Measurements from ENCODE around the gene ARHGAP40. TPM values are rescaled to one million over a fixed set of nuclear protein-coding genes. Genes with fewer than 3 reads are reported as not detected.
"Not testable (repeated sequence)": the region's sequence is repeated elsewhere in the genome, so short reads cannot be mapped to it uniquely, and the experiment has no call there.

Gene ARHGAP40
- total and polyA plus RNA-seq, 2 experiments from 2014 or later = not detected

GRCh38 chr20:38595886-38596285 lies 5.7 kb upstream of the ARHGAP40 start:
- H4K20me1 ChIP-seq (ENCODE audit: insufficient read depth); H3K9ac ChIP-seq; H3K27me3 ChIP-seq (replicated peaks; ENCODE audit: insufficient read depth); H2AFZ ChIP-seq; H3K4me1 ChIP-seq (ENCODE audit: insufficient read depth); H3K4me2 ChIP-seq (ENCODE audit: unreplicated experiment); H3K27ac ChIP-seq; H3F3A ChIP-seq (ENCODE audit: insufficient read depth); H3K4me3 ChIP-seq; DNase-seq; H3K9me3 ChIP-seq (ENCODE audit: low read depth); in situ Hi-C loops (cut with MboI); H3K36me3 ChIP-seq (ENCODE audit: low read depth); H3K79me2 ChIP-seq (ENCODE audit: insufficient read depth); H3K9me2 ChIP-seq (ENCODE audit: insufficient read depth): not testable (repeated sequence)
- WGBS, 2 experiments (ENCODE audit: low coverage in 1 of 2, low lambda C conversion rate in 2 of 2, missing lambda C conversion rate in 2 of 2) = 77 to 82% methylated on average over 15 of the region's 15 CpGs

GRCh38 chr20:38599410-38599882 lies 2.2 kb upstream of the ARHGAP40 start:
- TF ChIP-seq EZH2 (IDR thresholded peaks at IDR 0.05; ENCODE audit: insufficient read depth, poor library complexity, severe bottlenecking) = no peak
- no peak for TF ChIP-seq EZH2phosphoT487 (IDR thresholded peaks at IDR 0.05; ENCODE audit: insufficient read depth, low read depth)
- Histone ChIP-seq H3K4me3 (no peak overlapping the region), H3F3A (ENCODE audit: insufficient read depth) (no peaks in the 10 kb centered on the region), H2AFZ (no peak overlapping the region), H3K36me3 (ENCODE audit: low read depth) (no peaks in the 10 kb centered on the region), H3K4me2 (ENCODE audit: unreplicated experiment) (no peak overlapping the region), H3K9ac (no peak overlapping the region), H3K27ac (no peak overlapping the region), H3K27me3 (replicated peaks; ENCODE audit: insufficient read depth) (peaks cover 37% of the 10 kb centered on the region), H3K79me2 (ENCODE audit: insufficient read depth) (no peaks in the 10 kb centered on the region), H3K9me3 (ENCODE audit: low read depth) (no peaks in the 10 kb centered on the region), H3K9me2 (ENCODE audit: insufficient read depth) (no peaks in the 10 kb centered on the region), H4K20me1 (ENCODE audit: insufficient read depth) (no peaks in the 10 kb centered on the region), H3K4me1 (ENCODE audit: insufficient read depth) (peaks cover 8% of the 10 kb centered on the region; the same call in 1 of the 2 replicates)
- 45 to 48% methylated on average over 8 to 9 of the region's 9 CpGs for WGBS, 2 experiments (ENCODE audit: low coverage in 1 of 2, low lambda C conversion rate in 2 of 2, missing lambda C conversion rate in 2 of 2)
- DNase-seq = no peak
- in situ Hi-C loops (cut with MboI) = no loop called here

DNA sequence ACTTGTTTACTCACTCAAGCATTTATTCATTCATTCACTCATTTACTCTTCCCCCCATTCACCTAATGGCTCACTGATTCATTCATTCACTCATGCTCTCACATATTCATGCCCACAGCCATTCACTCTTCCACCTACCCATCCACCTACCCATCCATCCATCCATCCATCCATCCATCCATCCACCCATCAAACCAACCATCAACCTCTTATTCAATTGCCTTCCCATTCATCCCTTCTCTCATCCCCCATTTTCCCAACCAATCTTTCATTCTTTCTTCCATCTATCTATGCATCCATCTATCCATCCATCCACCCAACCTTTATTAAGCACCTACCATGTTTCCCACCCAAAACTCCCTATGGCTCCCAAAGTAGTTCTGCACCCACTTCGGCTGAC lies 1.6 kb upstream of the ARHGAP40 start:
- H3K79me2 ChIP-seq (ENCODE audit: insufficient read depth) = no peaks in the 10 kb centered on the region
- no peaks in the 10 kb centered on the region for H3K9me3 ChIP-seq (ENCODE audit: low read depth)
- no peak overlapping the region for H3K4me3 ChIP-seq
- H3F3A ChIP-seq (ENCODE audit: insufficient read depth) = no peaks in the 10 kb centered on the region
- no peaks in the 10 kb centered on the region for H3K36me3 ChIP-seq (ENCODE audit: low read depth)
- TF ChIP-seq EZH2phosphoT487 (IDR thresholded peaks at IDR 0.05; ENCODE audit: insufficient read depth, low read depth) (no peak), EZH2 (IDR thresholded peaks at IDR 0.05; ENCODE audit: insufficient read depth, poor library complexity, severe bottlenecking) (no peak)
- H3K9me2 ChIP-seq (ENCODE audit: insufficient read depth) = no peaks in the 10 kb centered on the region
- no peaks in the 10 kb centered on the region for H4K20me1 ChIP-seq (ENCODE audit: insufficient read depth)
- DNase-seq = no peak
- in situ Hi-C loops (cut with MboI) = no loop called here
- H3K27me3 ChIP-seq (replicated peaks; ENCODE audit: insufficient read depth) = peaks cover 34% of the 10 kb centered on the region
- peaks cover 8% of the 10 kb centered on the region; the same call in 1 of the 2 replicates for H3K4me1 ChIP-seq (ENCODE audit: insufficient read depth)
- H3K4me2 ChIP-seq (ENCODE audit: unreplicated experiment) = no peak overlapping the region
- H3K9ac ChIP-seq = no peak overlapping the region
- WGBS, 2 experiments (ENCODE audit: low coverage in 1 of 2, low lambda C conversion rate in 2 of 2, missing lambda C conversion rate in 2 of 2) = 93 to 94% methylated on average over 1 of the region's 1 CpG
- H2AFZ ChIP-seq = no peak overlapping the region
- H3K27ac ChIP-seq = no peak overlapping the region

- H3K4me2 ChIP-seq (ENCODE audit: unreplicated experiment) = no peak overlapping the region
- DNase-seq = no peak
- H3K9me3 ChIP-seq (ENCODE audit: low read depth) = no peaks in the 10 kb centered on the region
- H2AFZ ChIP-seq = no peak overlapping the region
- peaks cover 8% of the 10 kb centered on the region; the same call in 1 of the 2 replicates for H3K4me1 ChIP-seq (ENCODE audit: insufficient read depth)
- no peaks in the 10 kb centered on the region for H3K36me3 ChIP-seq (ENCODE audit: low read depth)
- peaks cover 53% of the 10 kb centered on the region for H3K27me3 ChIP-seq (replicated peaks; ENCODE audit: insufficient read depth)
- H3K9me2 ChIP-seq (ENCODE audit: insufficient read depth) = no peaks in the 10 kb centered on the region
- H3F3A ChIP-seq (ENCODE audit: insufficient read depth) = no peaks in the 10 kb centered on the region
- H4K20me1 ChIP-seq (ENCODE audit: insufficient read depth) = no peaks in the 10 kb centered on the region
- H3K27ac ChIP-seq = no peak overlapping the region
- no peak overlapping the region for H3K9ac ChIP-seq
- no peaks in the 10 kb centered on the region for H3K79me2 ChIP-seq (ENCODE audit: insufficient read depth)
- 50 to 52% methylated on average over 5 of the region's 5 CpGs for WGBS, 2 experiments (ENCODE audit: low coverage in 1 of 2, low lambda C conversion rate in 2 of 2, missing lambda C conversion rate in 2 of 2)
- TF ChIP-seq EZH2phosphoT487 (IDR thresholded peaks at IDR 0.05; ENCODE audit: insufficient read depth, low read depth) (no peak), EZH2 (IDR thresholded peaks at IDR 0.05; ENCODE audit: insufficient read depth, poor library complexity, severe bottlenecking) (no peak)
- no peak overlapping the region for H3K4me3 ChIP-seq
- in situ Hi-C loops (cut with MboI) = no loop called here
These were observed 574 bp downstream of the ARHGAP40 start for GRCh38 chr20:38602185-38602581.

- WGBS, 2 experiments (ENCODE audit: low coverage in 1 of 2, low lambda C conversion rate in 2 of 2, missing lambda C conversion rate in 2 of 2) = 42 to 50% methylated on average over 3 of the region's 3 CpGs
- no peaks in the 10 kb centered on the region for H3K79me2 ChIP-seq (ENCODE audit: insufficient read depth)
- no peak overlapping the region for H3K4me2 ChIP-seq (ENCODE audit: unreplicated experiment)
- H3K9me2 ChIP-seq (ENCODE audit: insufficient read depth) = no peaks in the 10 kb centered on the region
- H3K9ac ChIP-seq = no peak overlapping the region
- in situ Hi-C loops (cut with MboI) = no loop called here
- no peak for TF ChIP-seq EZH2 (IDR thresholded peaks at IDR 0.05; ENCODE audit: insufficient read depth, poor library complexity, severe bottlenecking)
- no peak for TF ChIP-seq EZH2phosphoT487 (IDR thresholded peaks at IDR 0.05; ENCODE audit: insufficient read depth, low read depth)
- no peaks in the 10 kb centered on the region for H4K20me1 ChIP-seq (ENCODE audit: insufficient read depth)
- H3K4me1 ChIP-seq (ENCODE audit: insufficient read depth) = peaks cover 8% of the 10 kb centered on the region; the same call in 1 of the 2 replicates
- peaks cover 59% of the 10 kb centered on the region for H3K27me3 ChIP-seq (replicated peaks; ENCODE audit: insufficient read depth)
- H3K4me3 ChIP-seq = no peak overlapping the region
- H2AFZ ChIP-seq = no peak overlapping the region
- no peaks in the 10 kb centered on the region for H3F3A ChIP-seq (ENCODE audit: insufficient read depth)
- no peak for DNase-seq
- no peaks in the 10 kb centered on the region for H3K9me3 ChIP-seq (ENCODE audit: low read depth)
- no peak overlapping the region for H3K27ac ChIP-seq
- no peaks in the 10 kb centered on the region for H3K36me3 ChIP-seq (ENCODE audit: low read depth)
These were observed 1.7 kb downstream of the ARHGAP40 start for GRCh38 chr20:38603286-38603685.

Measured in GM23248 (cell line).